Smooth muscle cell (in vitro differentiated cells): ENCODE data around the gene FGD4. TPM values are rescaled to one million over a fixed set of nuclear protein-coding genes. Genes with fewer than 3 reads are reported as not detected.

Source experiments
- DNase-seq: peaks from one replicate; lab custom pipeline; 2025; ENCODE audit not compliant: unreplicated experiment; lab: John Stamatoyannopoulos, UW
- H2AFZ ChIP-seq: fragments of 200-600 bp; sonication (generic); 2 replicates; pipeline ENCODE4 v1.6.0; 2016; ENCODE audit warnings: antibody characterized with exemption, low read depth, mild to moderate bottlenecking
- H3F3A ChIP-seq: fragments of 200-600 bp; sonication (generic); 2 replicates; pipeline ENCODE4 v1.6.0; 2017; ENCODE audit warnings: antibody characterized with exemption, low read depth
- H3K27ac ChIP-seq: fragments of 200-600 bp; sonication (generic); 2 replicates; pipeline ENCODE4 v1.5.1; 2016; ENCODE audit warnings: low read depth, mild to moderate bottlenecking
- H3K27me3 ChIP-seq: fragments of 200-600 bp; sonication (generic); 2 replicates; pipeline ENCODE4 v1.6.1; 2016; ENCODE audit warnings: low read depth, mild to moderate bottlenecking
- H3K36me3 ChIP-seq: fragments of 200-600 bp; sonication (generic); 2 replicates; pipeline ENCODE4 v1.5.1; 2016; ENCODE audit warnings: low read depth
- H3K4me1 ChIP-seq: fragments of 200-600 bp; sonication (generic); 2 replicates; pipeline ENCODE4 v1.5.1; 2016; ENCODE audit warnings: low read depth
- H3K4me2 ChIP-seq: fragments of 200-600 bp; sonication (generic); 2 replicates; pipeline ENCODE4 v1.6.0; 2016; ENCODE audit warnings: mild to moderate bottlenecking
- H3K4me3 ChIP-seq: fragments of 200-600 bp; sonication (generic); 2 replicates; pipeline ENCODE4 v1.5.1; 2016; ENCODE audit warnings: mild to moderate bottlenecking
- H3K79me2 ChIP-seq: fragments of 200-600 bp; sonication (generic); 2 replicates; pipeline ENCODE4 v1.6.0; 2016; ENCODE audit warnings: low read depth, mild to moderate bottlenecking
- H3K9ac ChIP-seq: fragments of 200-600 bp; sonication (generic); 2 replicates; pipeline ENCODE4 v1.6.0; 2016; ENCODE audit warnings: low read depth
- H3K9me3 ChIP-seq: fragments of 200-600 bp; sonication (generic); replicated peaks from 2 replicates; pipeline ENCODE4 v1.5.1; 2016; ENCODE audit warnings: low read depth
- H4K20me1 ChIP-seq: fragments of 200-600 bp; sonication (generic); 2 replicates; pipeline ENCODE4 v1.6.0; 2016; ENCODE audit warnings: low read depth
- WGBS: methylation state at CpG from one replicate; pipeline ENCODE4 v1.1.7; 2016; ENCODE audit warnings: low lambda C conversion rate; 5-methylcytosine and 5-hydroxymethylcytosine counted together
- polyA plus RNA-seq: library from polyadenylated mRNA; unstranded; fragments of >200 nt; fragmentation: Nextera tagmentation; extraction: Ambion mirVana; gene quantifications from 2 replicates; pipeline ENCODE4 v1.2.1, GENCODE V29; 2016
- total RNA-seq: library from RNA; depleted of rRNA; stranded (reverse); fragments of >200 nt; gene quantifications from 2 replicates; pipeline ENCODE4 v1.2.3, GENCODE V29; 2014
- TF ChIP-seq, protein P1 (sequence below): fragments of 200-600 bp; sonication (generic); IDR thresholded peaks from 2 replicates; pipeline ENCODE4 v1.5.1; 2017; ENCODE audit warnings: borderline replicate concordance, mild to moderate bottlenecking, antibody characterized with exemption; ENCODE audit not compliant: insufficient read depth, poor library complexity, severe bottlenecking

The FGD4 gene
- total and polyA plus RNA-seq, 2 experiments from 2014 or later, result 0.42 to 5.8 TPM

GRCh38 chr12:32400866-32401265 is 1.5 kb downstream of the FGD4 start:
- Histone ChIP-seq H3K4me2 (peak overlapping the region; percentile 86), H4K20me1 (no peaks in the 10 kb centered on the region), H3K27me3 (peaks cover 17% of the 10 kb centered on the region), H3K9ac (no peak overlapping the region), H3K36me3 (no peaks in the 10 kb centered on the region), H2AFZ (no peak overlapping the region), H3K4me3 (peak overlapping the region; percentile 63), H3K27ac (peak overlapping the region; percentile 8), H3K9me3 (no peaks in the 10 kb centered on the region), H3K4me1 (no peaks in the 10 kb centered on the region), H3F3A (no peaks in the 10 kb centered on the region), H3K79me2 (peaks cover 10% of the 10 kb centered on the region)
- WGBS, result 29% methylated on average over 2 of the region's 2 CpGs
- TF ChIP-seq, protein P1, sequence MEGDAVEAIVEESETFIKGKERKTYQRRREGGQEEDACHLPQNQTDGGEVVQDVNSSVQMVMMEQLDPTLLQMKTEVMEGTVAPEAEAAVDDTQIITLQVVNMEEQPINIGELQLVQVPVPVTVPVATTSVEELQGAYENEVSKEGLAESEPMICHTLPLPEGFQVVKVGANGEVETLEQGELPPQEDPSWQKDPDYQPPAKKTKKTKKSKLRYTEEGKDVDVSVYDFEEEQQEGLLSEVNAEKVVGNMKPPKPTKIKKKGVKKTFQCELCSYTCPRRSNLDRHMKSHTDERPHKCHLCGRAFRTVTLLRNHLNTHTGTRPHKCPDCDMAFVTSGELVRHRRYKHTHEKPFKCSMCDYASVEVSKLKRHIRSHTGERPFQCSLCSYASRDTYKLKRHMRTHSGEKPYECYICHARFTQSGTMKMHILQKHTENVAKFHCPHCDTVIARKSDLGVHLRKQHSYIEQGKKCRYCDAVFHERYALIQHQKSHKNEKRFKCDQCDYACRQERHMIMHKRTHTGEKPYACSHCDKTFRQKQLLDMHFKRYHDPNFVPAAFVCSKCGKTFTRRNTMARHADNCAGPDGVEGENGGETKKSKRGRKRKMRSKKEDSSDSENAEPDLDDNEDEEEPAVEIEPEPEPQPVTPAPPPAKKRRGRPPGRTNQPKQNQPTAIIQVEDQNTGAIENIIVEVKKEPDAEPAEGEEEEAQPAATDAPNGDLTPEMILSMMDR, result no peak
- DNase-seq, result no peak

GRCh38 chr12:32402170-32402569 is 2.8 kb downstream of the FGD4 start:
- no peaks in the 10 kb centered on the region for H3F3A ChIP-seq
- 90% methylated on average over 10 of the region's 10 CpGs for WGBS
- TF ChIP-seq, protein P1, result no peak
- H3K9ac ChIP-seq, result no peak overlapping the region
- no peak overlapping the region for H3K4me2 ChIP-seq
- H3K4me1 ChIP-seq, result no peaks in the 10 kb centered on the region
- no peaks in the 10 kb centered on the region for H3K9me3 ChIP-seq
- DNase-seq, result no peak
- no peak overlapping the region for H3K4me3 ChIP-seq
- peaks cover 17% of the 10 kb centered on the region for H3K27me3 ChIP-seq
- H3K27ac ChIP-seq, result no peak overlapping the region
- peaks cover 10% of the 10 kb centered on the region for H3K79me2 ChIP-seq
- H2AFZ ChIP-seq, result no peak overlapping the region
- no peaks in the 10 kb centered on the region for H3K36me3 ChIP-seq
- no peaks in the 10 kb centered on the region for H4K20me1 ChIP-seq

DNA sequence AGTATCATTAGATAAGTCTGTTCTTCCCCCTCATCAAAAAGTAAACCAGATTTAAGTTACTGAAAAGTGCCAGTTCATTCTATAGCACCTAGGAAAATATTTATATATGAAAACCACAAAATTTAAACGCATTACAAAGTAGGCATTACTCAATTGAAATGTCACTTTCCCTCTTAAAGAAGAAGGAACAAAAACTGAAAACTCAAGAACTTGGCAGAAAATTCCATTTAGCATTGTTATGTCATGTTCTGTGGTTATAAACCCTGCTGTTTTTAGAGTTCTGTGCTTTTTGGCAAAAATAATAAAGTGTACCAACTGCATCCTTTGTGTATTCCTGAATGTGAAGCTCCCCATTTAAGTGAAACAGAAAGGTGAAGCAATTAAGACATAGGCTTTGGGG is 3.6 kb downstream of the FGD4 start:
- no peaks in the 10 kb centered on the region for H4K20me1 ChIP-seq
- H3K9ac ChIP-seq, result no peak overlapping the region
- no peak overlapping the region for H3K27ac ChIP-seq
- H3K36me3 ChIP-seq, result no peaks in the 10 kb centered on the region
- peaks cover 10% of the 10 kb centered on the region for H3K79me2 ChIP-seq
- no peak for DNase-seq
- no peaks in the 10 kb centered on the region for H3K9me3 ChIP-seq
- peaks cover 17% of the 10 kb centered on the region for H3K27me3 ChIP-seq
- TF ChIP-seq, protein P1, result no peak
- H3F3A ChIP-seq, result no peaks in the 10 kb centered on the region
- no peak overlapping the region for H3K4me2 ChIP-seq
- no peak overlapping the region for H2AFZ ChIP-seq
- 86% methylated on average over 1 of the region's 1 CpG for WGBS
- H3K4me1 ChIP-seq, result no peaks in the 10 kb centered on the region
- no peak overlapping the region for H3K4me3 ChIP-seq

- TF ChIP-seq, protein P1, result no peak
- no peak for DNase-seq
- Histone ChIP-seq H3K4me2 (no peak overlapping the region), H3K4me3 (no peak overlapping the region), H3F3A (no peaks in the 10 kb centered on the region), H2AFZ (no peak overlapping the region), H3K36me3 (no peaks in the 10 kb centered on the region), H4K20me1 (no peaks in the 10 kb centered on the region), H3K27ac (no peak overlapping the region), H3K9me3 (no peaks in the 10 kb centered on the region), H3K9ac (no peak overlapping the region), H3K79me2 (peaks cover 4% of the 10 kb centered on the region), H3K27me3 (no peaks in the 10 kb centered on the region), H3K4me1 (no peaks in the 10 kb centered on the region)
- 96% methylated on average over 3 of the region's 3 CpGs for WGBS
Measured at GRCh38 chr12:32407795-32408194, 8.4 kb downstream of the FGD4 start.
